ENCODE results near the gene HMGCR. TPM values are rescaled to one million over a fixed set of nuclear protein-coding genes. Genes with fewer than 3 reads are reported as not detected.

The HMGCR gene
- total and polyA plus RNA-seq, 2 of the 8 experiments (the other 6 are each of a cell fraction or from before 2014, with no cell fraction given), result 45.8 to 199 TPM

DNA sequence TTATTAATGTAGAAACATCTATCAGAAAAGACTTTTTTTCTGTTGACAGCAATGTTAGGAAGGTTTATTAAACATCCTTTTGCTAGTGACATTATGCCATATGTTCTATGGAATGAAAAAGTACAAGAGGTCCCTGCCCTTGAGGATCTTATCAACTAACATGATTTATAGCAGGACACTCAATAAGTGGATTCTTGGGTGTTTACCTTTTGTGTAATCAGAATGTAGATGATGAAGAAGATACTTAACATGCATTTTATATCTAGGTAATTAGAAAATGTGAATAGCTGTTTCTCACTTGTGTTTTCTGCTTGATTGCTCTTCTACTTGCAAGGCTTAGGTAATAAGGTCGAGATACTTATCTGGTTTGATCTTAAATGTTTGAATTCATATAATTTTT, 4.9 kb downstream of the HMGCR start:
- Histone ChIP-seq H3K23me2 (ENCODE audit: low read depth, low read length) (no peaks in the 10 kb centered on the region; the same call in 1 of the 2 replicates), H3K23ac (ENCODE audit: insufficient read length) (no peak overlapping the region), H2BK5ac (ENCODE audit: low read depth, low read length) (no peak overlapping the region), H4K20me1 (replicated peaks in 1 of 2; ENCODE audit: control insufficient read depth in 1 of 2, insufficient read depth in 2 of 2, low read length in 2 of 2) (peaks cover 19 to 22% of the 10 kb centered on the region in 2 experiments), H3K9ac (replicated peaks in 1 of 4; ENCODE audit: extremely low read depth in 1 of 4, low read depth in 3 of 4, low read length in 3 of 4) (no peak overlapping the region), H3K36me3 (ENCODE audit: control insufficient read depth in 2 of 4, insufficient read depth in 4 of 4, low read length in 3 of 4) (peaks cover 13 to 61% (median 27%) of the 10 kb centered on the region in 4 experiments), H3K4me3 (ENCODE audit: extremely low read depth in 1 of 4, insufficient read depth in 2 of 4, low read depth in 3 of 4, low read length in 4 of 4) (no peak overlapping the region), H3K18ac (ENCODE audit: extremely low read depth, low read length) (no peak overlapping the region), H3K79me2 (ENCODE audit: control insufficient read depth in 1 of 2, insufficient read depth in 2 of 2, low read length in 2 of 2) (peaks cover 46 to 85% of the 10 kb centered on the region in 2 experiments), H3K4ac (replicated peaks; ENCODE audit: insufficient read length, low read depth, low read length) (no peak overlapping the region), H2BK12ac (ENCODE audit: low read depth, low read length) (no peak overlapping the region), H4K91ac (replicated peaks; ENCODE audit: insufficient read length, low read length) (no peak overlapping the region), H3K27ac (ENCODE audit: low read depth, low read length) (no peak overlapping the region), H2BK120ac (replicated peaks; ENCODE audit: low read depth, low read length) (no peak overlapping the region), H4K5ac (ENCODE audit: insufficient read length, low read depth, low read length) (no peak overlapping the region), H3K79me1 (ENCODE audit: low read depth, low read length) (no peaks in the 10 kb centered on the region), H3K4me2 (ENCODE audit: insufficient read depth in 1 of 2, low read depth in 2 of 2, low read length in 2 of 2) (no peak overlapping the region), H3K4me1 (replicated peaks in 1 of 4; ENCODE audit: control insufficient read depth in 3 of 4, insufficient read depth in 4 of 4, low read length in 3 of 4) (peaks cover 0 to 3% (median 2%) of the 10 kb centered on the region in 4 experiments; a peak in 4 of 7 replicates), H3K27me3 (replicated peaks in 1 of 4; ENCODE audit: control insufficient read depth in 3 of 4, extremely low read depth in 1 of 4, insufficient read depth in 3 of 4, low read length in 3 of 4) (no peaks in the 10 kb centered on the region), H2BK15ac (ENCODE audit: low read length) (no peak overlapping the region), H3K56ac (replicated peaks; ENCODE audit: insufficient read length, low read depth, low read length) (no peak overlapping the region), H2BK20ac (ENCODE audit: low read length) (no peak overlapping the region), H2AK5ac (ENCODE audit: low read depth, low read length) (no peak overlapping the region), H4K8ac (ENCODE audit: extremely low read depth, insufficient read depth, low read length) (no peak overlapping the region), H3K9me3 (ENCODE audit: insufficient read depth in 2 of 2, low read depth in 1 of 2, low read length in 1 of 2) (no peaks in the 10 kb centered on the region), H2AFZ (ENCODE audit: low read length) (no peak overlapping the region), H3K14ac (ENCODE audit: insufficient read length) (no peak overlapping the region)
- ChIA-PET POLR2A (ENCODE audit: partially characterized antibody) (interaction anchor here (1.3 kb wide), 1 partner anchor 286 kb away, joined by 6 read pairs; no protein-coding TSS in a partner anchor), CTCF (ENCODE audit: partially characterized antibody) (interaction anchor here (0.7 to 1.8 kb wide), 2 partner anchors 9 to 580 kb away, joined by 4 read pairs; no protein-coding TSS in a partner anchor)
- FAIRE-seq (no peak), DNase-seq (ENCODE audit: low read depth in 1 of 2, low spot score in 2 of 2) (no peak)
- WGBS, 2 experiments (ENCODE audit: extremely low coverage in 1 of 2, insufficient coverage in 1 of 2, insufficient read length in 1 of 2, insufficient replicate concordance in 2 of 2, low coverage in 1 of 2, low lambda C conversion rate in 2 of 2, missing lambda C conversion rate in 1 of 2), result 93% methylated on average over 1 of the region's 1 CpG; no CpG with 5 or more reads in 1 of the 2 experiments
- TF ChIP-seq POU5F1 (IDR thresholded peaks at IDR 0.05; ENCODE audit: low read depth, low read length), result no peak
